Omental fat pad (tissue), 4 donors: ENCODE results near the gene ELFN2. TPM values are rescaled to one million over a fixed set of nuclear protein-coding genes. Genes with fewer than 3 reads are reported as not detected.

Source experiments
- ATAC-seq: fragments of 150-250 bp; one replicate; pipeline ENCODE4 v1.9.1; 2016; ENCODE audit warnings: mild to moderate bottlenecking, moderate library complexity; ENCODE audit not compliant: low FRiP score
- DNase-seq: peaks from one replicate; pipeline ENCODE4 v3.0.0-alpha.2; 2019; ENCODE audit warnings: low spot score
- total RNA-seq, 4 donors: library from RNA; depleted of rRNA; stranded (reverse); fragments of >200 nt; gene quantifications; one replicate each; pipeline ENCODE4 v1.1.0, GENCODE V29; 2016
- TF ChIP-seq, protein P1 (sequence below), 3 donors: fragments of 450-650 bp; IDR thresholded peaks; one replicate each; pipeline ENCODE4 v1.5.1; 2016 to 2017; ENCODE audit warnings: antibody characterized with exemption in 3 of 3, mild to moderate bottlenecking in 3 of 3, moderate library complexity in 2 of 3

ELFN2 gene
- total RNA-seq, 4 donors from 2014 or later = 0.32 TPM; not detected in 3

DNA sequence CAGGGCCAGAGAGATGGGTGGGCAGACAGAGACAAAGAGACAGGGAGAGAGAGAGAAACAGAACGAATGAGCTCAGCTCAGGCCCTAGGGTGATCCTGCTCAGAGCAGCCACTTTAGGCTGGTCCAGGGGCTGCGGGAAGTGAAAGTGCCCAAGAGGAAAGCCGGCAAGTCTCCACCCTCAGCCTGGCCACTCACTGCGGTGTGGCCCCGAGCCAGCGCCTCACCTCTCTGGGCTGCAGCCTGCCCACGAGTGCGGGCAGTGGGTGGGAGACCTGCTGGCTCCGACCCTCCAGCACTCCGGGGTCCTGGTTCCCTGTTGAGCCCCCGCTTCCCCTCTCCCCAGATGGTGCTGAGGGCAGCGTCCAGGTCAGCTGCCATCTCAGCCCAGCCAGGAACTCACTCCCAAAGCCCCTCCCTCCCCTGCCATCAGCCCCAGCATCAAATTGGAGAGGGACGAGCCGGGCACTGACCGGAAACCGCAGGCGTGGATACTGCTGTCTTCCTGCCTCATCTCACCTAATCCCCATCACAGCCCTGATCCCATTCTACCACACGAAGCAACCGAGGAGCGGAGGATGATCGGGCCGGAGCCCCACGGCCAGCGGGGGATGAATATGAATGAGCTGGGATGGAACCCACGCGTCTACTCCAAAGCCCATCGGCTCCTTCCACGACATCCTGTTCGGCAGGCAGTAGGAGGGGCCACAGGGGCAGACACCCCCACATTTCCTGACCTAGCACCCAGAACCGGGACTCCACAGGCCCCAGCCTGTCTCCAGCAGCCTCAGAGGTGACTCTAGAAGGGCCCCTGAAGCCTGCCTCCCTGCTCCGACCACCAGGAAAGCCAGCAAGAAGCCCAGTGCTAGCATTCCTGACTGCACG is 16.9 kb downstream of the ELFN2 start:
- no peak for DNase-seq
- TF ChIP-seq, protein P1, sequence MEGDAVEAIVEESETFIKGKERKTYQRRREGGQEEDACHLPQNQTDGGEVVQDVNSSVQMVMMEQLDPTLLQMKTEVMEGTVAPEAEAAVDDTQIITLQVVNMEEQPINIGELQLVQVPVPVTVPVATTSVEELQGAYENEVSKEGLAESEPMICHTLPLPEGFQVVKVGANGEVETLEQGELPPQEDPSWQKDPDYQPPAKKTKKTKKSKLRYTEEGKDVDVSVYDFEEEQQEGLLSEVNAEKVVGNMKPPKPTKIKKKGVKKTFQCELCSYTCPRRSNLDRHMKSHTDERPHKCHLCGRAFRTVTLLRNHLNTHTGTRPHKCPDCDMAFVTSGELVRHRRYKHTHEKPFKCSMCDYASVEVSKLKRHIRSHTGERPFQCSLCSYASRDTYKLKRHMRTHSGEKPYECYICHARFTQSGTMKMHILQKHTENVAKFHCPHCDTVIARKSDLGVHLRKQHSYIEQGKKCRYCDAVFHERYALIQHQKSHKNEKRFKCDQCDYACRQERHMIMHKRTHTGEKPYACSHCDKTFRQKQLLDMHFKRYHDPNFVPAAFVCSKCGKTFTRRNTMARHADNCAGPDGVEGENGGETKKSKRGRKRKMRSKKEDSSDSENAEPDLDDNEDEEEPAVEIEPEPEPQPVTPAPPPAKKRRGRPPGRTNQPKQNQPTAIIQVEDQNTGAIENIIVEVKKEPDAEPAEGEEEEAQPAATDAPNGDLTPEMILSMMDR (IDR thresholded peaks at IDR 0.05) = no peak
- ATAC-seq = no peak

DNA sequence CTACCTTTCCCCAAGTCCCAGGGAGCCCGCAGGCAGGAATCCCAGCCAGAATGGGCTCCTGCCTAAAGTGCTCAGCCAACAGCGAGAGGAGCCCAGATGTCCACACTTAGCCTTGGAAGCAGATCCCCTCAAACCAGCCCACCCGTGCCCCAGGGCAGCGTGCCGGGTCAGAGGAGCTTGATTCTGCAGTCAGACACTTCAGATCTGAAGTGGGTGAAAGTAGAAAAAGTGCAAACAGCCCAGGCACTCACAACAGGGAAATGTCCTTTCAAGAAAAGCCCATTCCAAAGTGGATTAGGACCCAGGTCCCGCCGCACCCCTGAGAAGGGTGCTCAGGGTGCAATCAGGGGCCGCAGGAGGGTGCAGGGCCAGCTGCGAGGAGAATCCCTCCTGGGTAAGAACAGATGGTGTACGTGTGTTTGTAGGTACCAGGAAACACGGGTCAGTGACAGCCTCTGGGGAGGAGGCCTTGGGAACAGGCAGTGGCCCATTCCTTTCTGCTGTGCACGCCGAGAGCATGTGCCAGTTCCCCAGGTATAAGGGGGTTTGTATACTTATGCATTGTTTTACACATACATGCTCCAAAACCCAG is 17.7 kb downstream of the ELFN2 start:
- DNase-seq (no peak), ATAC-seq (no peak)
- TF ChIP-seq, protein P1 (IDR thresholded peaks at IDR 0.05) = no peak

DNA sequence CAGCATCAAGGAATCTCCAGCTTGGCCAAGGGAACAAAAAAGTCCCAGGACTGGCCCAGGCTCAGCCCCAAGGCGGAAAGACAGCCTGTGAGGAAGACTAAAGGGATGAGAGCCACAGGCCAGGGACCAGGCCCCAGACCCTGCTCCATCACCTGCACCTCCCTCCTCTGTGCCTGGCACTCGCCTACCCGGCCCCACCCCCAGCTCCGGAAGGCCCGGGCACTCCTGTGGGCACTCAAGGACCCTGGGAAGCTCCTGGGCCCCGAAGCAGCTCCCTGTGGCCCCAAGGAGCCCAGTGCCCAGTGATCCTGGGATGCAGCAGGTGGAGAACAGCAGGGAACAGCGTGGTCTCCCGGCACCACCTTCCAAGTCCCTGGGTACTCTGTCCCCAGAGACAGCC is 18.2 kb downstream of the ELFN2 start:
- DNase-seq (no peak), ATAC-seq (no peak)
- TF ChIP-seq, protein P1 (IDR thresholded peaks at IDR 0.05) = no peak

DNA sequence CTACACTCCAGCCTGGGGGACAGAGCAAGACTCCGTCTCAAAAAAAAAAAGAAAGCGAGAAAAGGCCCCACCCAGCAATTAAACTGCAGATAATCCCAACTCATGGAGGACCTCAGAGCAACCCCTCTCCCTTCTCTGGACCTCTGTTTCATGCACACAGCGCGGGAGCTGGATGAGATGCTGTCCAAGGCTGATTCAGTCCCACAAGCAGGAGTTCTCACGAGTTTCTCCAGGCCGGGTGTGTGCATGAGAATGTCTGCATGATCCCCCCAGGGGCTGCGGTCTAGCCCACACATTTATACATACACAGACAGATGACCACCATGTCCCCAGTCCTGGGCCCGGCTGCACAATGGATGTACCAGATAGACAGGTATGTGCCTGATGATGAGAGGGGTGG is 19.4 kb downstream of the ELFN2 start:
- DNase-seq (no peak), ATAC-seq (no peak)
- TF ChIP-seq, protein P1 (IDR thresholded peaks at IDR 0.05) = no peak

DNA sequence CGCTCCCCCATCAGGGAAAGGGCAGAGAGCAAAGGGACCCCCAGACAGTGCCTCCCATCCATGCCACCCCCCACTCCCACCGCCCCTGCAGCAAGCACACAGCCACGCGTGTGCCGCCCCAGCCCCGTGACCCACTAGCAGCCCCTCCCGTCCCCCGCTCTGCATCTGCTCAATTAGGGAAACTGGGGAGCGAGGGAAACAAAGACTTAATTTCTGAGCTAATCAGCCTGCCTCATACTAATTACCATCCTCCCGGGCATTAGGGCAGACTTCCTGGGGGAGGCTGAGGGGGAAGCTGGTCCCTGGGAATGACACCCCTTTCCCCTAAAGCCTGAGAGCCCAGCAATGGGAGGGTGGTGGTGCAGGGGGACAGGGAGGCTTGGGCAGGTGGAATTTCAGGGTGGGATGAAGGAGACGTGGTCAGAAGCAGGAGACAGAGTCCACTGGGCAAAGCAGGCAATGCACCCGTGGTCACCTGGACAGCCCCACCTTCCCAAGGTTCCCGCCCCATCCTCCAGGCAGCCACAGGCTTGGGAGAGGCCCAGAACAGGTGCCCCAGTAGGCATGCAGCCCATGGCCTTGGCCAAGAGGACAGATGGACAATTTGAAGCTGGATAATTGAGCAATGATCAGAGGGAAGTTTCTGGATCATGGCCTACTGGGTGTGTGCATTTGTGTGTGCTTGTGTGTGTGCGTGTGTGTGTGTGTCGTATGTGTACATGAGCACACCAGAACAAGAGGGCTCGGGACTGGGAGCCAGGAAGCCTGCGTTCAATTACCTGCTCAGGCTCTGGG is 20.6 kb downstream of the ELFN2 start:
- no peak for ATAC-seq
- TF ChIP-seq, protein P1 (IDR thresholded peaks at IDR 0.05) = no peak
- no peak for DNase-seq

DNA sequence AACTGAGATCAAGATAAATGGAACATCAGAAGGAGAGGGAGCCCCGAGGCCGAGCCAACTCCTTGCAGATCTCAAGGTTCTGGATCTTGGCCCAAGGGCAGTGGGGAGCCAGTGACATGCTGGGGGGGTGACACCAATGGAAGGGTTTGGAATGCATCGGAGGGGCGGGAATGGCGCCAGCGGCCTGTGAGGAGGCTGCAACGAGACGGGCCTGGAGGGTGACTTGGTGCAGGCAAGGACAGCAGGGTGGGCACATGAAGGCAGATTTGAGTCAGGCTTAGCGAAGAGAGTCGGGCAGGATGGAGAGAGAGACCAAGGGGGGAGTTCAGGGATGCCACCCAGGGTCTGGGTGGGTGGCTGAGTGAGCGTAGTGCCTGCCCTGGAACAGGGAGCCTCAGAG is 23.2 kb downstream of the ELFN2 start:
- ATAC-seq (no peak), DNase-seq (no peak)
- TF ChIP-seq, protein P1 (IDR thresholded peaks at IDR 0.05) = no peak
